Neural progenitor cell (in vitro differentiated cells): ENCODE measurements around the gene LDHAL6B. TPM values are rescaled to one million over a fixed set of nuclear protein-coding genes. Genes with fewer than 3 reads are reported as not detected.

Experiments
- DNase-seq: peaks from one replicate; pipeline ENCODE4 v3.0.0-alpha.2; 2016; ENCODE audit warnings: low spot score
- H2AFZ ChIP-seq: fragments of 200-600 bp; sonication (generic); replicated peaks from 2 replicates; pipeline ENCODE4 v1.6.1; 2016; ENCODE audit warnings: antibody characterized with exemption
- H3F3A ChIP-seq: fragments of 200-600 bp; sonication (generic); 2 replicates; pipeline ENCODE4 v1.6.1; 2016; ENCODE audit warnings: antibody characterized with exemption, low read depth
- H3K27ac ChIP-seq: fragments of 200-600 bp; sonication (generic); 2 replicates; pipeline ENCODE4 v1.5.1; 2016; ENCODE audit warnings: mild to moderate bottlenecking
- H3K27me3 ChIP-seq: fragments of 200-600 bp; sonication (generic); 2 replicates; pipeline ENCODE4 v1.6.1; 2016; ENCODE audit warnings: mild to moderate bottlenecking, moderate library complexity
- H3K36me3 ChIP-seq: fragments of 200-600 bp; sonication (generic); 2 replicates; pipeline ENCODE4 v1.5.1; 2016
- H3K4me1 ChIP-seq: fragments of 200-600 bp; sonication (generic); 2 replicates; pipeline ENCODE4 v1.6.1; 2016; ENCODE audit warnings: mixed run types
- H3K4me2 ChIP-seq: fragments of 200-600 bp; sonication (generic); 2 replicates; pipeline ENCODE4 v1.6.1; 2016
- H3K4me3 ChIP-seq: fragments of 200-600 bp; sonication (generic); 2 replicates; pipeline ENCODE4 v1.5.1; 2016
- H3K79me2 ChIP-seq: fragments of 200-600 bp; sonication (generic); 2 replicates; pipeline ENCODE4 v1.6.1; 2016; ENCODE audit warnings: low read depth
- H3K9ac ChIP-seq: fragments of 200-600 bp; sonication (generic); 2 replicates; pipeline ENCODE4 v1.6.1; 2016
- H3K9me3 ChIP-seq: fragments of 200-600 bp; sonication (generic); 2 replicates; pipeline ENCODE4 v1.5.1; 2016; ENCODE audit warnings: low read depth
- H4K20me1 ChIP-seq: fragments of 200-600 bp; sonication (generic); 2 replicates; pipeline ENCODE4 v1.6.1; 2016; ENCODE audit warnings: low read depth
- H3K27ac Mint-ChIP-seq: 3 replicates; pipeline ENCODE4 v1.8.0; 2021; ENCODE audit warnings: mixed read lengths
- H3K27me3 Mint-ChIP-seq: 2 replicates; pipeline ENCODE4 v1.8.0; 2022; ENCODE audit warnings: low read depth, mild to moderate bottlenecking, inconsistent platforms, moderate library complexity, mixed read lengths; ENCODE audit not compliant: insufficient read depth
- H3K36me3 Mint-ChIP-seq: 3 replicates; pipeline ENCODE4 v1.8.0; 2021; ENCODE audit warnings: mixed read lengths
- H3K4me1 Mint-ChIP-seq: 3 replicates; pipeline ENCODE4 v1.8.0; 2021; ENCODE audit warnings: mixed read lengths
- H3K4me3 Mint-ChIP-seq: 3 replicates; pipeline ENCODE4 v1.8.0; 2021; ENCODE audit warnings: mild to moderate bottlenecking, moderate library complexity, mixed read lengths
- H3K9me3 Mint-ChIP-seq: 3 replicates; pipeline ENCODE4 v1.8.0; 2020; ENCODE audit warnings: mixed read lengths
- EZH2 ChIP-seq: fragments of 200-600 bp; sonication (generic); IDR thresholded peaks from 2 replicates; pipeline ENCODE4 v1.6.1; 2017; ENCODE audit warnings: antibody characterized with exemption, mild to moderate bottlenecking, moderate library complexity
- EZH2phosphoT487 ChIP-seq: fragments of 200-600 bp; sonication (generic); IDR thresholded peaks from 2 replicates; pipeline ENCODE4 v1.6.1; 2017; ENCODE audit warnings: antibody characterized with exemption
- total RNA-seq: library from RNA; depleted of rRNA; stranded (reverse); fragments of >200 nt; gene quantifications from 2 replicates; pipeline ENCODE4 v1.2.3, GENCODE V29; 2015; ENCODE audit warnings: low replicate concordance
- TF ChIP-seq, protein P1 (sequence below): fragments of 200-600 bp; sonication (generic); IDR thresholded peaks from 2 replicates; pipeline ENCODE4 v1.5.1; 2017; ENCODE audit warnings: antibody characterized with exemption, mild to moderate bottlenecking

LDHAL6B gene
- total RNA-seq, 1 donor from 2014 or later: not detected

DNA sequence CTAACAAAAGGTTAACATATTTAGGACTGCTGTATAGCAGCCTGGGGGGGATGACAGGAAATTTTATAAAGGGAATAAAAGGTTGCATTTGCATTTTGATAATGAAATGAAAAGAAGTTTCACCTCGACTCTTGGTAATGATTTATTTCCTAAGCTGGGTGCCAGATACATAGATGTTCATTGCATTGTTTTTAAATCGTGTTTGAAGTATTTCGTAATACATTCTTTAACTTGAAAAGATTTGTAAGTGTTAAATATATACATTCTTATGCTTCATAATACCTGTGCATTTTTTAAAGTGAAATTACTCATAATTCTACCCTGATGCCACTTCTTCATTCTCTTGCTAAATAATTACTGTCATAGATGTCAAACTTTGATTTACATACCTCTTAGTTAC lies 22.8 kb downstream of the LDHAL6B start:
- no peak for DNase-seq

DNA sequence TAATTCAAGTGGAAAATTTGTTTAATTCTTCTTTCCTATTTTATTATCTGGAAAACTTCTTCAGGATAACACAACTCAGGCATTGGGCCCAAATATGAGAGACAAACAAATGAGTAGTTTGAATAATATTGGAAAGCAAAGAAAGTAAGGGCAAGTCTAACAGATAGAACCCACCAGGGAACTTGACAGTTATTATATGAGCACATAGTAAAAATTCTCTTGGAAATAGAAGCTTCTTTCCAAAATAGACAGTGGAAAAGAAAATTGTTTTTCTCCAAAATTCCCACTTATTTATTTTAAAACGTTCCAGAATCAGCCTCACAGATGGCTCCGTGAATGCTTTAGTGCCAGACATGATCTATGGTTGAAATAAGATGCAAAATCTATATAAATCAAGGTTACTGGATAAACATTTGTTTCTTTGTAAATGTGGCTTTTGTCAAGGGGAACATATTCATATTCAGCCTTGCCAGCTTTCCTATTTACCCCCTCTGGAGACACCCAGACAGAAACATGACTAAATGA lies 23.9 kb downstream of the LDHAL6B start:
- no peaks in the 10 kb centered on the region for H3K4me1 Mint-ChIP-seq
- no peaks in the 10 kb centered on the region for H3K27me3 Mint-ChIP-seq
- no peak overlapping the region for H3K4me3 Mint-ChIP-seq
- no peaks in the 10 kb centered on the region for H3K36me3 ChIP-seq
- no peaks in the 10 kb centered on the region for H3K27me3 ChIP-seq
- H4K20me1 ChIP-seq: no peaks in the 10 kb centered on the region
- no peak overlapping the region for H3K27ac ChIP-seq
- H3K36me3 Mint-ChIP-seq: peaks cover 3% of the 10 kb centered on the region
- H3K4me1 ChIP-seq: no peaks in the 10 kb centered on the region
- TF ChIP-seq EZH2phosphoT487 (no peak), EZH2 (no peak)
- TF ChIP-seq, protein P1, sequence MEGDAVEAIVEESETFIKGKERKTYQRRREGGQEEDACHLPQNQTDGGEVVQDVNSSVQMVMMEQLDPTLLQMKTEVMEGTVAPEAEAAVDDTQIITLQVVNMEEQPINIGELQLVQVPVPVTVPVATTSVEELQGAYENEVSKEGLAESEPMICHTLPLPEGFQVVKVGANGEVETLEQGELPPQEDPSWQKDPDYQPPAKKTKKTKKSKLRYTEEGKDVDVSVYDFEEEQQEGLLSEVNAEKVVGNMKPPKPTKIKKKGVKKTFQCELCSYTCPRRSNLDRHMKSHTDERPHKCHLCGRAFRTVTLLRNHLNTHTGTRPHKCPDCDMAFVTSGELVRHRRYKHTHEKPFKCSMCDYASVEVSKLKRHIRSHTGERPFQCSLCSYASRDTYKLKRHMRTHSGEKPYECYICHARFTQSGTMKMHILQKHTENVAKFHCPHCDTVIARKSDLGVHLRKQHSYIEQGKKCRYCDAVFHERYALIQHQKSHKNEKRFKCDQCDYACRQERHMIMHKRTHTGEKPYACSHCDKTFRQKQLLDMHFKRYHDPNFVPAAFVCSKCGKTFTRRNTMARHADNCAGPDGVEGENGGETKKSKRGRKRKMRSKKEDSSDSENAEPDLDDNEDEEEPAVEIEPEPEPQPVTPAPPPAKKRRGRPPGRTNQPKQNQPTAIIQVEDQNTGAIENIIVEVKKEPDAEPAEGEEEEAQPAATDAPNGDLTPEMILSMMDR: no peak
- DNase-seq: no peak
- no peak overlapping the region for H3K4me3 ChIP-seq
- H2AFZ ChIP-seq: no peak overlapping the region
- no peak overlapping the region for H3K27ac Mint-ChIP-seq
- H3K9me3 ChIP-seq: no peaks in the 10 kb centered on the region
- H3F3A ChIP-seq: no peaks in the 10 kb centered on the region
- H3K9ac ChIP-seq: no peak overlapping the region
- no peaks in the 10 kb centered on the region for H3K79me2 ChIP-seq
- no peak overlapping the region for H3K4me2 ChIP-seq
- H3K9me3 Mint-ChIP-seq: no peaks in the 10 kb centered on the region

More for the DNA sequence above, 22.8 kb downstream of the LDHAL6B start:
- no peaks in the 10 kb centered on the region for H3K27me3 Mint-ChIP-seq
- H3K9me3 Mint-ChIP-seq: no peaks in the 10 kb centered on the region
- H3K27ac ChIP-seq: no peak overlapping the region
- no peak for TF ChIP-seq EZH2phosphoT487
- TF ChIP-seq, protein P1: no peak
- H2AFZ ChIP-seq: no peak overlapping the region
- H3K4me3 Mint-ChIP-seq: no peak overlapping the region
- H3K4me2 ChIP-seq: no peak overlapping the region
- H3K9me3 ChIP-seq: no peaks in the 10 kb centered on the region
- no peaks in the 10 kb centered on the region for H3K36me3 ChIP-seq
- peaks cover 5% of the 10 kb centered on the region for H3K4me1 Mint-ChIP-seq
- no peak overlapping the region for H3K9ac ChIP-seq
- H3F3A ChIP-seq: no peaks in the 10 kb centered on the region
- peaks cover 3% of the 10 kb centered on the region for H3K36me3 Mint-ChIP-seq
- H3K4me3 ChIP-seq: no peak overlapping the region
- no peaks in the 10 kb centered on the region for H3K27me3 ChIP-seq
- H3K27ac Mint-ChIP-seq: no peak overlapping the region
- no peaks in the 10 kb centered on the region for H3K79me2 ChIP-seq
- no peaks in the 10 kb centered on the region for H4K20me1 ChIP-seq
- no peaks in the 10 kb centered on the region for H3K4me1 ChIP-seq

DNA sequence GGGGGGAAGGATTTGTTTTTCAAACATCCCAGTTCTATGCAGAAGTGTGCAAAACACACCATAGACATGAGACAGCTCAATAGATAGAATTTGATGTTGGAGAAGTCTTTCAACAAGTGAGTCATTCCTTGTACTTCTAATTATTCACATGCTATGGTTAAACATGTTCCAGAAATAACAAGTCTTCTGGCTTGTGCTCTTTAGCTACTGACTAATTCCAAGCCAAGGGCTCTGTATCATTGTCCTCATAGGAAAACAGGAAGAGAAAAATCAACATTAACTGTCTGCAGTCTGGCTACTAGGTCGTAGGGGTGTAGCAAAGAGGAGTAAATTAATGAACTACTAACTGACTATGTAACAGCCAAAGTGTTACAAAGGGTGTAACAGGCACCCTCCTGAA lies 25.8 kb downstream of the LDHAL6B start:
- Histone ChIP-seq H3K79me2 (no peaks in the 10 kb centered on the region), H3K4me1 (peaks cover 8% of the 10 kb centered on the region), H3K4me2 (no peak overlapping the region), H3K4me3 (no peak overlapping the region), H3K27ac (no peak overlapping the region), H4K20me1 (no peaks in the 10 kb centered on the region), H3K9ac (no peak overlapping the region), H3F3A (no peaks in the 10 kb centered on the region), H3K9me3 (no peaks in the 10 kb centered on the region), H3K36me3 (no peaks in the 10 kb centered on the region), H3K27me3 (no peaks in the 10 kb centered on the region), H2AFZ (no peak overlapping the region)
- H3K27me3 Mint-ChIP-seq: no peaks in the 10 kb centered on the region
- H3K9me3 Mint-ChIP-seq: peaks cover 3% of the 10 kb centered on the region
- no peak overlapping the region for H3K4me3 Mint-ChIP-seq
- H3K4me1 Mint-ChIP-seq: peaks cover 9% of the 10 kb centered on the region
- TF ChIP-seq, protein P1: no peak
- TF ChIP-seq EZH2: no peak
- no peak for TF ChIP-seq EZH2phosphoT487
- H3K27ac Mint-ChIP-seq: no peak overlapping the region
- no peak for DNase-seq
- peaks cover 5% of the 10 kb centered on the region for H3K36me3 Mint-ChIP-seq
